BJ (cell line): Measurements from ENCODE around the gene CPAMD8. TPM values are rescaled to one million over a fixed set of nuclear protein-coding genes. Genes with fewer than 3 reads are reported as not detected.

ENCODE experiments used
- CTCF ChIA-PET: fragments of 350-600 bp; formaldehyde crosslinking; extraction: SDS; loops from one replicate; lab custom pipeline; 2021; ENCODE audit warnings: antibody characterized with exemption, inconsistent platforms; lab: Yijun Ruan, JAX
- POLR2A ChIA-PET: fragments of 300-600 bp; sonication (Branson Sonifier 250); formaldehyde crosslinking; extraction: SDS; loops from one replicate; lab custom pipeline; 2021; ENCODE audit warnings: antibody characterized with exemption; lab: Charles Lee
- DNase-seq: peaks from one replicate; pipeline ENCODE4 v3.0.0-alpha.2; 2011; ENCODE audit warnings: low read depth
- H3K27me3 ChIP-seq: 2 replicates; pipeline ENCODE4 v1.6.0; 2011; ENCODE audit warnings: low read length; ENCODE audit not compliant: control insufficient read depth, insufficient read depth
- H3K36me3 ChIP-seq: 2 replicates; pipeline ENCODE4 v1.5.1; 2011; ENCODE audit warnings: low read length; ENCODE audit not compliant: control insufficient read depth, insufficient read depth
- H3K4me3 ChIP-seq: 2 replicates; pipeline ENCODE4 v1.5.1; 2011; ENCODE audit warnings: low read depth, mild to moderate bottlenecking, control low read depth, low read length
- CTCF ChIP-seq: IDR thresholded peaks from 2 replicates; pipeline ENCODE4 v1.5.1; 2011; ENCODE audit warnings: low read depth, mild to moderate bottlenecking, control low read depth, inconsistent platforms, low read length, moderate library complexity; ENCODE audit not compliant: insufficient read depth
- polyA plus RNA-seq: library from polyadenylated mRNA; depleted of rRNA; stranded (reverse); fragments of >200 nt; gene quantifications from 2 replicates; pipeline ENCODE4 v1.2.3, GENCODE V29; 2011

CPAMD8 gene
- polyA plus RNA-seq, 1 experiment, result 1.1 TPM

DNA sequence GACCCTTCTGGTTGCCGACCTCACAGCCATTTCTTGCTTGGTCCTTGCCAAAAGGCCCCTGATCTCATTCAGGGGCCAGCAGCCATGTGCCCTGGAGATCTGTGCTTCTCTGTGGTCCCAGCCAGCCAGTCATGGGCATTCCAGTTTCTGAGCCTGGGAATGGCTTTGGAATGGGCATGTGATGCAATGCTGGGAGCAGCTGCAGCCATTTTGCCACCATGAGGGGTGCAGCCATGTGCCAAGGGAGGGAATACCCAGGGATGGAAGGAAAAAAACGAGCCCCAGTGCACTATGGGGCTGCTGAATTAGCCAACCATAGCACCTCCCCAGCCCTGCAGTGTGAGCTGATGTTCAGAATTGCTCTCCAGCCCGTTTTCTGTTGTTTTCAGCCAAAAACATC, 111.5 kb downstream of the CPAMD8 start:
- ChIA-PET CTCF (interaction anchor here (1.6 kb wide), 1 partner anchor 9 kb away, joined by 3 read pairs; no protein-coding TSS in a partner anchor), POLR2A (no interaction called here)
- no peak for DNase-seq
- no peaks in the 10 kb centered on the region for H3K27me3 ChIP-seq
- H3K4me3 ChIP-seq, result no peak overlapping the region
- no peak for TF ChIP-seq CTCF
- no peaks in the 10 kb centered on the region for H3K36me3 ChIP-seq

DNA sequence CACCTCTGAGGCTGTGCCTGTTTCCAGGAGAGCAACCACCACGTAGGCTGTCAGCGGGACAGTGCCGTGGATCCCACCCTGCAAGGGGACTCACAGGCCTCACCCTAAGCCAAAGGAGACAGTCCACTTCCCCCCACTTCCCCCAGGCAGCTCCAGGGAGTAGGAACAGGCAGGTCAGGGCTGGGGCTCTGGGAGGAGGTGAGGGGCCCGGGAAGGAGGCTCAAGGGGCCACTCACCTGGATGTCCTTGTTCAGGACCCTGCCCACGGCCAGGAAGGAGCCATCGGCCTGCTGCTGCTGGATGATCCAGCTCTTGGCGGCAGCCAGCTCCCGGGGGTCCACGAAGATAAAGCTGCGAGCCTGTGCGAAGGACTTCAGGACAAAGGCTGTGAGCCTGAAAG, 112.2 kb downstream of the CPAMD8 start:
- Histone ChIP-seq H3K27me3 (no peaks in the 10 kb centered on the region), H3K4me3 (no peak overlapping the region), H3K36me3 (no peaks in the 10 kb centered on the region)
- TF ChIP-seq CTCF, result no peak
- ChIA-PET POLR2A (no interaction called here), CTCF (interaction anchor here (1.6 kb wide), 1 partner anchor 8 kb away, joined by 3 read pairs; no protein-coding TSS in a partner anchor)
- DNase-seq, result no peak

DNA sequence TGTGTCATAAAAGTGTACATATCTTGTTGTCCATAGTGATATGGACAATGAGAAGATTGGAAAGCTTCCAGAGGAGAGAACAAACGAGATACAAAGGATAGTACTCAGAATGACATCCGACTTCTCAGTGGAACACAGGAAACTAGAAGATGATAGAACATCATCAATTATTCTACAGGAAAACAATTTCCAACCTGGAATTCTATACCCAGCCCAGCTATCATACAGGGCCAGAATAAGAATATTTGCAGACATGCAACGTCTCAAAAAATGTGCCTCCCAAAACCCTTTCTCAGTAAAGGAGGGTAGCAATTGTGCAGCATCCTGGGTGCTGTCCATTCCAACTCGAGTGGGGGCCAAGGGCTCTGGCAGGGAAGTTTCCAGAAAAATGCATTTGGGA, 113.8 kb downstream of the CPAMD8 start:
- CTCF ChIA-PET, result interaction anchor here (0.6 kb wide), 1 partner anchor 147 kb away, joined by 3 read pairs; no protein-coding TSS in a partner anchor
- H3K27me3 ChIP-seq, result no peaks in the 10 kb centered on the region
- TF ChIP-seq CTCF, result no peak

GRCh38 chr19:16911046-16911445, 115.6 kb downstream of the CPAMD8 start:
- ChIA-PET POLR2A (no interaction called here), CTCF (interaction anchor here (0.9 kb wide), 1 partner anchor 11 kb away, joined by 3 read pairs; no protein-coding TSS in a partner anchor)
- no peak for DNase-seq
- Histone ChIP-seq H3K27me3 (no peaks in the 10 kb centered on the region), H3K36me3 (no peaks in the 10 kb centered on the region), H3K4me3 (no peak overlapping the region)
- TF ChIP-seq CTCF, result no peak

More for the DNA sequence above, 113.8 kb downstream of the CPAMD8 start:
- Histone ChIP-seq H3K36me3 (no peaks in the 10 kb centered on the region), H3K4me3 (no peak overlapping the region)
- POLR2A ChIA-PET, result no interaction called here
- no peak for DNase-seq

DNA sequence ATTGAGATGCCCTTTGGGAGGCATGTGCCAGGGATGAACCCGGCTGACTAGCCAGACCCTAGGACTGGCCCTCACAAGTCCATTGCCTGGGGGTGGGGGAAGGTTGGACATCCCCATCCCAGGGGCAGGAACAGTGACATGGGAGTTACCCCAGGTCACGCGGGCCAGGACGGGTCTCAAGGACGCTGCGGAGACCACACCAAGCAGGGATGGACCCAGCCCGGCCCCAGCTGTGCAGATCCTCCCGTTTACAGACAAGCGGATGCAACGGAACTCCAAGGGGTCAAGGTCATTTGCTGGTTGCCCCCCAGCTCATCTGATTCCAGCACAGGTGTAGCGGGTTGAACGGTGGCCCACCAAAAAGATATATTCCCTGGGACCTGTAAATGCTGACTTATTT, 117.9 kb downstream of the CPAMD8 start:
- POLR2A ChIA-PET, result no interaction called here
- Histone ChIP-seq H3K27me3 (no peaks in the 10 kb centered on the region), H3K36me3 (no peaks in the 10 kb centered on the region), H3K4me3 (no peak overlapping the region)
- CTCF ChIA-PET, result no interaction called here
- TF ChIP-seq CTCF, result no peak
- DNase-seq, result no peak
